Measurements from ENCODE around the gene TANC2. TPM values are rescaled to one million over a fixed set of nuclear protein-coding genes. Genes with fewer than 3 reads are reported as not detected.

TANC2 gene
- total RNA-seq, 1 experiment from 2014 or later = 77.5 TPM

DNA sequence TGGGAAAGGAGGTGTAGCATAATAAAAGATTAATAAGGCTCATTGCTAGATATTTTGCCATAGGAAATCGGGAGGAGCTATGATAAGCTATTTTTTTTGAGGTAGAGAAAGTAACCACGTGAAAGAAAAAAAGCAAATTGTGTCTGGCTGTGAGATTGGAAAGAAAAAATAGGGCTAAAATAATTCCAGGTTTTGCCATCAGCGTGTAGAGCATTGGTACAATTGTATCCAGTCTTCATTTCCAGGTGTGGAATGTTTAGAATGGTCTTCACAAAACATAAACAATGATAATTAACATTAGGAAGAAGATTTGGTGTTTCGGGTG is 1.1 kb downstream of the TANC2 start:
- ATAC-seq (no peak), DNase-seq (ENCODE audit: low read depth, low spot score) (no peak)
- BruUV-seq (replicated peaks) = no TSS peak
- H3K4me3 ChIP-seq (ENCODE audit: low read depth in 2 of 2, low read length in 2 of 2) = peak overlapping the region; percentile 77 to 95
- ChIA-PET CTCF (interaction anchor here (0.7 kb wide), 2 partner anchors 170 to 267 kb away, joined by 3 to 4 read pairs; no protein-coding TSS in a partner anchor), POLR2A (no interaction called here)
- in situ Hi-C loops (cut with HindIII; ENCODE audit: low pct_unique_long_range_greater_than_20kb, low sequenced_read_pairs) = no loop called here
- H3K4me1 ChIP-seq (ENCODE audit: control insufficient read depth, insufficient read depth, low read length) = peaks cover 28% of the 10 kb centered on the region
- peak overlapping the region; percentile 61 for H3K27ac ChIP-seq (ENCODE audit: low read length)
- intact Hi-C loops (cut with micrococcal nuclease; ENCODE audit: unreplicated experiment) = loop anchor here (10.0 kb wide), 1 partner anchor 142 kb away; no protein-coding TSS in a partner anchor
- H3K9me3 ChIP-seq (ENCODE audit: control insufficient read depth, insufficient read depth, low read depth, low read length) = no peaks in the 10 kb centered on the region
- H3K27me3 ChIP-seq (ENCODE audit: control insufficient read depth, insufficient read depth, low read length) = no peaks in the 10 kb centered on the region
- TF ChIP-seq, protein P1, sequence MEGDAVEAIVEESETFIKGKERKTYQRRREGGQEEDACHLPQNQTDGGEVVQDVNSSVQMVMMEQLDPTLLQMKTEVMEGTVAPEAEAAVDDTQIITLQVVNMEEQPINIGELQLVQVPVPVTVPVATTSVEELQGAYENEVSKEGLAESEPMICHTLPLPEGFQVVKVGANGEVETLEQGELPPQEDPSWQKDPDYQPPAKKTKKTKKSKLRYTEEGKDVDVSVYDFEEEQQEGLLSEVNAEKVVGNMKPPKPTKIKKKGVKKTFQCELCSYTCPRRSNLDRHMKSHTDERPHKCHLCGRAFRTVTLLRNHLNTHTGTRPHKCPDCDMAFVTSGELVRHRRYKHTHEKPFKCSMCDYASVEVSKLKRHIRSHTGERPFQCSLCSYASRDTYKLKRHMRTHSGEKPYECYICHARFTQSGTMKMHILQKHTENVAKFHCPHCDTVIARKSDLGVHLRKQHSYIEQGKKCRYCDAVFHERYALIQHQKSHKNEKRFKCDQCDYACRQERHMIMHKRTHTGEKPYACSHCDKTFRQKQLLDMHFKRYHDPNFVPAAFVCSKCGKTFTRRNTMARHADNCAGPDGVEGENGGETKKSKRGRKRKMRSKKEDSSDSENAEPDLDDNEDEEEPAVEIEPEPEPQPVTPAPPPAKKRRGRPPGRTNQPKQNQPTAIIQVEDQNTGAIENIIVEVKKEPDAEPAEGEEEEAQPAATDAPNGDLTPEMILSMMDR (IDR thresholded peaks at IDR 0.05) = no peak
- TF ChIP-seq SIN3A (IDR thresholded peaks at IDR 0.05; ENCODE audit: borderline replicate concordance, insufficient read depth, low read depth, low read length) (no peak), TCF7L2 (IDR thresholded peaks at IDR 0.05; ENCODE audit: low read depth, low read length) (no peak), POLR2AphosphoS5 (IDR thresholded peaks at IDR 0.05; ENCODE audit: low read depth, low read length) (no peak)
- TF ChIP-seq, protein P2, sequence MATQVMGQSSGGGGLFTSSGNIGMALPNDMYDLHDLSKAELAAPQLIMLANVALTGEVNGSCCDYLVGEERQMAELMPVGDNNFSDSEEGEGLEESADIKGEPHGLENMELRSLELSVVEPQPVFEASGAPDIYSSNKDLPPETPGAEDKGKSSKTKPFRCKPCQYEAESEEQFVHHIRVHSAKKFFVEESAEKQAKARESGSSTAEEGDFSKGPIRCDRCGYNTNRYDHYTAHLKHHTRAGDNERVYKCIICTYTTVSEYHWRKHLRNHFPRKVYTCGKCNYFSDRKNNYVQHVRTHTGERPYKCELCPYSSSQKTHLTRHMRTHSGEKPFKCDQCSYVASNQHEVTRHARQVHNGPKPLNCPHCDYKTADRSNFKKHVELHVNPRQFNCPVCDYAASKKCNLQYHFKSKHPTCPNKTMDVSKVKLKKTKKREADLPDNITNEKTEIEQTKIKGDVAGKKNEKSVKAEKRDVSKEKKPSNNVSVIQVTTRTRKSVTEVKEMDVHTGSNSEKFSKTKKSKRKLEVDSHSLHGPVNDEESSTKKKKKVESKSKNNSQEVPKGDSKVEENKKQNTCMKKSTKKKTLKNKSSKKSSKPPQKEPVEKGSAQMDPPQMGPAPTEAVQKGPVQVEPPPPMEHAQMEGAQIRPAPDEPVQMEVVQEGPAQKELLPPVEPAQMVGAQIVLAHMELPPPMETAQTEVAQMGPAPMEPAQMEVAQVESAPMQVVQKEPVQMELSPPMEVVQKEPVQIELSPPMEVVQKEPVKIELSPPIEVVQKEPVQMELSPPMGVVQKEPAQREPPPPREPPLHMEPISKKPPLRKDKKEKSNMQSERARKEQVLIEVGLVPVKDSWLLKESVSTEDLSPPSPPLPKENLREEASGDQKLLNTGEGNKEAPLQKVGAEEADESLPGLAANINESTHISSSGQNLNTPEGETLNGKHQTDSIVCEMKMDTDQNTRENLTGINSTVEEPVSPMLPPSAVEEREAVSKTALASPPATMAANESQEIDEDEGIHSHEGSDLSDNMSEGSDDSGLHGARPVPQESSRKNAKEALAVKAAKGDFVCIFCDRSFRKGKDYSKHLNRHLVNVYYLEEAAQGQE (IDR thresholded peaks at IDR 0.05; ENCODE audit: insufficient read depth in 1 of 2, low read depth in 2 of 2, low read length in 1 of 2) = no peak
- H3K36me3 ChIP-seq (ENCODE audit: control insufficient read depth, insufficient read depth, low read length) = peaks cover 3% of the 10 kb centered on the region; the same call in 1 of the 2 replicates

DNA sequence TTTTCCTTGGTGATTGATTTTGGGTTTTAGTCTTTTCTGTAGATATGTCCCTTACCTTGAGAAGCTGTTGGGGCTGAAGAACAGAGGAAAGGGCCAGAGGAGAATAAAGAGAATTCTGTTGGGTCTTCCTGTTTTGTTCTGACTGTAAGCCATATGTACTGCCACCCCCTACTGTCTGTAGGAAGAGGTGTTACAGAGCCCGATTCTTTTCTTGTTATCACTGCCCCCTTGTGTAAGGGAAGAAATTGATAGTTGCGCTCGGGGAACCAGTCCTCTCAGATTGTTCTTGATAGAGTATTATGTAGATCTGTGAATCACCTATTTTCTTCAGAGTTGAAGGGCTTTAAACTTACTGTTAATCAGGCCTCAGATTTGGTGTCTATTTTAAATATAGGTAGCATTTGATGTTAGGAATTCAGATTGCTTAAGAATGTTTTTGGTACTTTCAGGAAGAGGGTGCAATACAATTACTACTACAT is 2.4 kb downstream of the TANC2 start:
- H3K4me1 ChIP-seq (ENCODE audit: control insufficient read depth, insufficient read depth, low read length) = peaks cover 28% of the 10 kb centered on the region
- peak overlapping the region; percentile 61 for H3K27ac ChIP-seq (ENCODE audit: low read length)
- H3K27me3 ChIP-seq (ENCODE audit: control insufficient read depth, insufficient read depth, low read length) = no peaks in the 10 kb centered on the region
- peaks cover 3% of the 10 kb centered on the region; the same call in 1 of the 2 replicates for H3K36me3 ChIP-seq (ENCODE audit: control insufficient read depth, insufficient read depth, low read length)
- ATAC-seq (peak; percentile 76), DNase-seq (ENCODE audit: low read depth, low spot score) (peak; percentile 77)
- peak overlapping the region; percentile 77 to 95 for H3K4me3 ChIP-seq (ENCODE audit: low read depth in 2 of 2, low read length in 2 of 2)
- ChIA-PET CTCF (interaction anchor here (1.0 kb wide), 1 partner anchor 296 kb away, joined by 3 read pairs; no protein-coding TSS in a partner anchor), POLR2A (no interaction called here)
- no TSS peak for BruUV-seq (replicated peaks)
- intact Hi-C loops (cut with micrococcal nuclease; ENCODE audit: unreplicated experiment) = loop anchor here (1.0 to 10.0 kb wide), 2 partner anchors 144 to 265 kb away; no protein-coding TSS in a partner anchor
- in situ Hi-C loops (cut with HindIII; ENCODE audit: low pct_unique_long_range_greater_than_20kb, low sequenced_read_pairs) = no loop called here
- TF ChIP-seq TCF7L2 (IDR thresholded peaks at IDR 0.05; ENCODE audit: low read depth, low read length) = no peak
- TF ChIP-seq, protein P1 (IDR thresholded peaks at IDR 0.05) = peak; percentile 89
- H3K9me3 ChIP-seq (ENCODE audit: control insufficient read depth, insufficient read depth, low read depth, low read length) = no peaks in the 10 kb centered on the region
